Esophagus squamous epithelium (tissue), 4 donors: Measurements from ENCODE around the gene NARS2.

Experiments used
- CTCF ChIP-seq, 6 experiments: fragments of 450-650 bp in 4 of 6; fragments of 200-600 bp in 2 of 6; sonication (generic) in 2 of 6; IDR thresholded peaks; one replicate each; pipeline ENCODE4 v1.5.1; 2016 to 2019; ENCODE audit warnings: antibody characterized with exemption in 6 of 6, mild to moderate bottlenecking in 4 of 6, moderate library complexity in 4 of 6
- POLR2A ChIP-seq, 4 donors: fragments of 450-650 bp; IDR thresholded peaks; one replicate each; pipeline ENCODE4 v1.6.1; 2017; ENCODE audit warnings: antibody characterized with exemption in 4 of 4, mild to moderate bottlenecking in 4 of 4, moderate library complexity in 3 of 4

- TF ChIP-seq CTCF (IDR thresholded peaks at IDR 0.05), result no peak
- peak in 3 of 4 donors; percentile 47 to 82 (median 82) for TF ChIP-seq POLR2A (IDR thresholded peaks at IDR 0.05)
Measured at GRCh38 chr11:78574386-78575381, at the start of gene NARS2.
